GM23338 (cell line): Measurements from ENCODE around the gene KIRREL3. TPM values are rescaled to one million over a fixed set of nuclear protein-coding genes. Genes with fewer than 3 reads are reported as not detected.

ENCODE experiments used
- ATAC-seq: fragments of 200-7000 bp; cut with Tn5 transposase; 3 replicates; pipeline ENCODE4 v1.9.1; 2020
- DNase-seq: peaks from one replicate; pipeline ENCODE4 v3.0.0-alpha.2; 2015; ENCODE audit warnings: low spot score
- H2AFZ ChIP-seq: fragments of 200-600 bp; sonication (generic); 2 replicates; pipeline ENCODE4 v1.8.0; 2016; ENCODE audit warnings: antibody characterized with exemption, mild to moderate bottlenecking, moderate library complexity
- H3F3A ChIP-seq: fragments of 200-600 bp; sonication (generic); replicated peaks from 2 replicates; pipeline ENCODE4 v1.8.0; 2017; ENCODE audit warnings: antibody characterized with exemption, mixed run types, low read depth
- H3K27ac ChIP-seq: fragments of 200-600 bp; sonication (generic); 2 replicates; pipeline ENCODE4 v1.6.1; 2016; ENCODE audit warnings: low read depth
- H3K27me3 ChIP-seq: fragments of 200-600 bp; sonication (generic); 2 replicates; pipeline ENCODE4 v1.8.0; 2016; ENCODE audit warnings: mild to moderate bottlenecking, mixed run types, moderate library complexity; ENCODE audit not compliant: insufficient read depth
- H3K36me3 ChIP-seq: fragments of 200-600 bp; sonication (generic); 2 replicates; pipeline ENCODE4 v1.8.0; 2016; ENCODE audit warnings: mild to moderate bottlenecking; ENCODE audit not compliant: insufficient read depth
- H3K4me1 ChIP-seq: fragments of 200-600 bp; sonication (generic); 2 replicates; pipeline ENCODE4 v1.8.0; 2016; ENCODE audit warnings: mild to moderate bottlenecking, moderate library complexity; ENCODE audit not compliant: insufficient read depth
- H3K4me2 ChIP-seq: fragments of 200-600 bp; sonication (generic); 2 replicates; pipeline ENCODE4 v1.7.1; 2017; ENCODE audit warnings: mixed run types
- H3K4me3 ChIP-seq: fragments of 200-600 bp; sonication (generic); 2 replicates; pipeline ENCODE4 v1.6.1; 2016; ENCODE audit warnings: mixed run types
- H3K79me2 ChIP-seq: fragments of 200-600 bp; sonication (generic); replicated peaks from 2 replicates; pipeline ENCODE4 v1.8.0; 2017; ENCODE audit warnings: mild to moderate bottlenecking; ENCODE audit not compliant: insufficient read depth
- H3K9me2 ChIP-seq: fragments of 200-600 bp; sonication (generic); 2 replicates; pipeline ENCODE4 v1.8.0; 2017; ENCODE audit not compliant: insufficient read depth
- H4K20me1 ChIP-seq: fragments of 200-600 bp; sonication (generic); replicated peaks from 2 replicates; pipeline ENCODE4 v1.8.0; 2017; ENCODE audit warnings: mild to moderate bottlenecking; ENCODE audit not compliant: insufficient read depth
- H3K27ac Mint-ChIP-seq: 2 replicates; pipeline ENCODE4 v1.8.0; 2020; ENCODE audit warnings: inconsistent platforms, mild to moderate bottlenecking, moderate library complexity, mixed read lengths
- H3K27me3 Mint-ChIP-seq: 3 replicates; pipeline ENCODE4 v1.8.0; 2022; ENCODE audit warnings: low read depth, mild to moderate bottlenecking, moderate library complexity, mixed read lengths, inconsistent platforms; ENCODE audit not compliant: insufficient read depth, poor library complexity
- H3K36me3 Mint-ChIP-seq: 3 replicates; pipeline ENCODE4 v1.8.0; 2021; ENCODE audit warnings: low read depth, mild to moderate bottlenecking, inconsistent platforms, moderate library complexity, mixed read lengths
- H3K4me1 Mint-ChIP-seq: 3 replicates; pipeline ENCODE4 v1.8.0; 2020; ENCODE audit warnings: mild to moderate bottlenecking, inconsistent platforms, mixed read lengths
- H3K4me3 Mint-ChIP-seq: 3 replicates; pipeline ENCODE4 v1.8.0; 2021; ENCODE audit warnings: moderate library complexity, mild to moderate bottlenecking, inconsistent platforms, mixed read lengths
- H3K9me3 Mint-ChIP-seq: 3 replicates; pipeline ENCODE4 v1.8.0; 2020; ENCODE audit warnings: moderate library complexity, mild to moderate bottlenecking, inconsistent platforms, mixed read lengths
- CTCF ChIP-seq, 2 experiments: fragments of 200-600 bp in 1 of 2; sonication (generic) in 1 of 2; conservative IDR thresholded peaks; 2 replicates each; pipeline versions ENCODE4 v1.5.1 to v1.6.1; 2016 to 2017; ENCODE audit warnings: antibody characterized with exemption in 2 of 2, low read depth in 2 of 2, mild to moderate bottlenecking in 2 of 2, moderate library complexity in 1 of 2
- EZH2 ChIP-seq: fragments of 200-600 bp; sonication (generic); IDR thresholded peaks from one replicate; pipeline ENCODE4 v1.8.0; 2017; ENCODE audit warnings: antibody characterized with exemption, mild to moderate bottlenecking, low read depth; ENCODE audit not compliant: unreplicated experiment
- JUNB ChIP-seq: IDR thresholded peaks from one replicate; pipeline ENCODE4 v1.6.1; 2016; ENCODE audit warnings: antibody characterized with exemption; ENCODE audit not compliant: unreplicated experiment
- STAT1 ChIP-seq: IDR thresholded peaks from one replicate; pipeline ENCODE4 v1.6.1; 2016; ENCODE audit warnings: antibody characterized with exemption; ENCODE audit not compliant: unreplicated experiment
- ZNF114 ChIP-seq: fragments of 250-450 bp; sonication (Bioruptor Pico); IDR thresholded peaks from 2 replicates; pipeline ENCODE4 v1.5.0; 2020; ENCODE audit warnings: mild to moderate bottlenecking, moderate library complexity
- ZNF331 ChIP-seq: fragments of 250-450 bp; sonication (Bioruptor Pico); IDR thresholded peaks from 2 replicates; pipeline ENCODE4 v1.5.0; 2020; ENCODE audit warnings: low read depth, mild to moderate bottlenecking, moderate library complexity
- ZNF462 ChIP-seq: fragments of 250-450 bp; sonication (Bioruptor Pico); IDR thresholded peaks from 2 replicates; pipeline ENCODE4 v1.5.0; 2020; ENCODE audit warnings: mild to moderate bottlenecking, moderate library complexity
- polyA plus RNA-seq: library from polyadenylated mRNA; unstranded; fragments of >200 nt; fragmentation: Nextera tagmentation; extraction: Ambion mirVana; gene quantifications from 2 replicates; pipeline ENCODE4 v1.2.1, GENCODE V29; 2016
- total RNA-seq: library from RNA; depleted of rRNA; stranded (reverse); fragments of >200 nt; shearing (Covaris generic); gene quantifications from 2 replicates; pipeline ENCODE4 v1.2.3, GENCODE V29; 2014

Gene KIRREL3
- total and polyA plus RNA-seq, 2 experiments from 2014 or later, result 0.13 to 1.5 TPM

- no peak for TF ChIP-seq ZNF462 (CRISPR knock-in tag)
- TF ChIP-seq ZNF114 (CRISPR knock-in tag), result no peak
Measured at GRCh38 chr11:126528075-126528474, 472.5 kb downstream of the KIRREL3 start (continued).

GRCh38 chr11:126527651-126528050, 472.9 kb downstream of the KIRREL3 start:
- DNase-seq, result no peak
- no peaks in the 10 kb centered on the region for H3K79me2 ChIP-seq
- Mint-ChIP-seq H3K4me1 (peaks cover 2% of the 10 kb centered on the region; the same call in 1 of the 3 replicates), H3K27ac (no peak overlapping the region), H3K36me3 (no peaks in the 10 kb centered on the region), H3K9me3 (no peaks in the 10 kb centered on the region), H3K27me3 (peaks cover 3% of the 10 kb centered on the region), H3K4me3 (no peak overlapping the region)
- H4K20me1 ChIP-seq, result no peaks in the 10 kb centered on the region
- no peak overlapping the region for H2AFZ ChIP-seq
- no peaks in the 10 kb centered on the region for H3K4me1 ChIP-seq
- H3F3A ChIP-seq, result no peaks in the 10 kb centered on the region
- no peaks in the 10 kb centered on the region for H3K36me3 ChIP-seq
- H3K4me3 ChIP-seq, result no peak overlapping the region
- no peak overlapping the region for H3K4me2 ChIP-seq
- no peak overlapping the region for H3K27ac ChIP-seq
- no peak for ATAC-seq
- no peaks in the 10 kb centered on the region for H3K9me2 ChIP-seq
- no peaks in the 10 kb centered on the region for H3K27me3 ChIP-seq
- no peak for TF ChIP-seq EZH2
- TF ChIP-seq STAT1, result no peak
- no peak for TF ChIP-seq JUNB
- no peak for TF ChIP-seq ZNF331 (CRISPR knock-in tag)
- no peak for TF ChIP-seq CTCF (conservative IDR thresholded peaks at IDR 0.05; ENCODE audit: low read depth in 2 of 2)
- TF ChIP-seq ZNF462 (CRISPR knock-in tag), result no peak
